Measurements from ENCODE around the gene PIGA. TPM values are rescaled to one million over a fixed set of nuclear protein-coding genes. Genes with fewer than 3 reads are reported as not detected.
"Not testable (repeated sequence)": the region's sequence is repeated elsewhere in the genome, so short reads cannot be mapped to it uniquely, and the experiment has no call there.

PIGA gene
- total RNA-seq, 1 experiment from 2014 or later, result 11.3 TPM

- H3K4me3 Mint-ChIP-seq, result no peak overlapping the region
- ChIA-PET POLR2A (no interaction called here), CTCF (no interaction called here)
- DNase-seq (ENCODE audit: low spot score), result no peak
- TF ChIP-seq ZBTB43 (CRISPR knock-in tag; IDR thresholded peaks at IDR 0.05) (no peak), PRRX2 (CRISPR knock-in tag; IDR thresholded peaks at IDR 0.05) (no peak), ATF1 (CRISPR knock-in tag; IDR thresholded peaks at IDR 0.05) (no peak), ZNF219 (CRISPR knock-in tag; IDR thresholded peaks at IDR 0.05; ENCODE audit: borderline replicate concordance) (no peak), MLX (CRISPR knock-in tag; IDR thresholded peaks at IDR 0.05) (no peak), AFF4 (CRISPR knock-in tag; IDR thresholded peaks at IDR 0.05; ENCODE audit: borderline replicate concordance) (no peak), ZNF512 (CRISPR knock-in tag; IDR thresholded peaks at IDR 0.05; ENCODE audit: borderline replicate concordance) (no peak), ERG (CRISPR knock-in tag; IDR thresholded peaks at IDR 0.05) (no peak), EMX1 (CRISPR knock-in tag; IDR thresholded peaks at IDR 0.05) (no peak), TEAD1 (CRISPR knock-in tag; IDR thresholded peaks at IDR 0.05) (no peak), GTF2I (CRISPR knock-in tag; conservative IDR thresholded peaks at IDR 0.05) (no peak), ZSCAN18 (CRISPR knock-in tag; IDR thresholded peaks at IDR 0.05) (no peak), JAZF1 (CRISPR knock-in tag; IDR thresholded peaks at IDR 0.05) (no peak)
- no peak for ATAC-seq
- H3K36me3 Mint-ChIP-seq, result no peaks in the 10 kb centered on the region
- no peaks in the 10 kb centered on the region for H3K27me3 Mint-ChIP-seq (ENCODE audit: low read depth)
- H3K9me3 Mint-ChIP-seq, result no peaks in the 10 kb centered on the region
- H3K27ac Mint-ChIP-seq, result no peak overlapping the region
- no peaks in the 10 kb centered on the region for H3K4me1 Mint-ChIP-seq
Measured at GRCh38 chrX:15310117-15310516, 25.2 kb downstream of the PIGA start.

GRCh38 chrX:15305899-15306298 lies 29.4 kb downstream of the PIGA start:
- H3K27ac Mint-ChIP-seq; H3K4me3 Mint-ChIP-seq; H3K4me1 Mint-ChIP-seq; H3K27me3 Mint-ChIP-seq (ENCODE audit: low read depth); H3K9me3 Mint-ChIP-seq; POLR2A ChIA-PET; ATAC-seq; CTCF ChIA-PET; H3K36me3 Mint-ChIP-seq; DNase-seq (ENCODE audit: low spot score): not testable (repeated sequence)

Data from WTC11 (cell line).